Gastrocnemius medialis (tissue), 4 donors: ENCODE results near the gene HPCAL1.

Experiments used
- CTCF ChIP-seq, 5 experiments: fragments of 450-650 bp in 3 of 5; fragments of 200-600 bp in 2 of 5; sonication (generic) in 2 of 5; IDR thresholded peaks in 4 of 5; conservative IDR thresholded peaks in 1 of 5; 1 replicate in 4 of 5; 2 replicates in 1 of 5; pipeline ENCODE4 v1.5.1; 2016 to 2019; ENCODE audit warnings: antibody characterized with exemption in 5 of 5, mild to moderate bottlenecking in 3 of 5, moderate library complexity in 3 of 5
- POLR2A ChIP-seq, 2 donors: fragments of 450-650 bp; IDR thresholded peaks; one replicate each; pipeline ENCODE4 v1.6.1; 2017; ENCODE audit warnings: antibody characterized with exemption in 2 of 2, mild to moderate bottlenecking in 2 of 2, moderate library complexity in 2 of 2

DNA sequence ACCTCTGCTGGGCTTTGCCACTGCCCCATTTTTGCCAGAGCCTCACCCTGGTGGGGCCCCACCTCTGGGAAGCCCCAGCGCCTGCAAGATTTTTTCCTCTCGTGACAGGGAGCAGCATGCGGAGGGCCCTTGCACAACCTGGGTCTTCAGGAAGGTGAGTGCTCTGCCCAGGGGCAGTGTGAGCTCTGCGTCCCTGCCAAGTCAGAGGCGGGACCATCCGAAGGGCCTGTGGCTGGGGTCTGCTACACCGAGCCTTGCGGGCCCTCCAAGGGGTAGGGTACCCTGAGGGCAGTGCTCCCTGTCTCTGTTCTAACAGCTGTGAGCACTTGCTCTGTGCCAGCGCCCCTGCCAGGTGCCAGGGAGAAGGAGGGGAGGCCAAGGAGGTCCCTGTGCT lies 151.2 kb downstream of the HPCAL1 start:
- TF ChIP-seq CTCF (IDR thresholded peaks at IDR 0.05 in 4 of 5, conservative IDR thresholded peaks at IDR 0.05 in 1 of 5) = no peak
- TF ChIP-seq POLR2A (IDR thresholded peaks at IDR 0.05) = no peak
